ENCODE measurements around the gene UGT2B7.
"Not testable (repeated sequence)": the region's sequence is repeated elsewhere in the genome, so short reads cannot be mapped to it uniquely, and the experiment has no call there.

UGT2B7 gene

DNA sequence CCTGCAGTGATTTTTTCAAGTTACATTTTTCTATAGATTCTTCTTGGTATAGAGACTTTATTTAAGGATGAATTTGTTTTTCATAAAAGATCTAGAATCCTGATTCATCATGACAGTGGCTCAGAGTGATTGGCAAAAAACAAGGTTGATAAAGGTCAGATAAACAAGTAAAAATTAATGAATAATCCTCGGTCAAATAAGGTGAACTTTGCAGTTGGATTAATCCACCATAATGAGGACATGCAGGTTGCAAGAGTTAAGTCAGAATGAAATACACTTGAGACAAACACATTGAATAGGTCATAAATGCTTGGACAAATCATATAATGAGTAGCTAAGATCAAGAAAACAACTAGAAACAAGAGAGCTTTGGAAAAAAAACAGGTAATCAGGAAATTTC is 22.9 kb upstream of the UGT2B7 start:
- DNase-seq = no peak
- in situ Hi-C loops (cut with HindIII; ENCODE audit: low pct_ligation_motif_present, low pct_unique_long_range_greater_than_20kb, low sequenced_read_pairs) = no loop called here

DNA sequence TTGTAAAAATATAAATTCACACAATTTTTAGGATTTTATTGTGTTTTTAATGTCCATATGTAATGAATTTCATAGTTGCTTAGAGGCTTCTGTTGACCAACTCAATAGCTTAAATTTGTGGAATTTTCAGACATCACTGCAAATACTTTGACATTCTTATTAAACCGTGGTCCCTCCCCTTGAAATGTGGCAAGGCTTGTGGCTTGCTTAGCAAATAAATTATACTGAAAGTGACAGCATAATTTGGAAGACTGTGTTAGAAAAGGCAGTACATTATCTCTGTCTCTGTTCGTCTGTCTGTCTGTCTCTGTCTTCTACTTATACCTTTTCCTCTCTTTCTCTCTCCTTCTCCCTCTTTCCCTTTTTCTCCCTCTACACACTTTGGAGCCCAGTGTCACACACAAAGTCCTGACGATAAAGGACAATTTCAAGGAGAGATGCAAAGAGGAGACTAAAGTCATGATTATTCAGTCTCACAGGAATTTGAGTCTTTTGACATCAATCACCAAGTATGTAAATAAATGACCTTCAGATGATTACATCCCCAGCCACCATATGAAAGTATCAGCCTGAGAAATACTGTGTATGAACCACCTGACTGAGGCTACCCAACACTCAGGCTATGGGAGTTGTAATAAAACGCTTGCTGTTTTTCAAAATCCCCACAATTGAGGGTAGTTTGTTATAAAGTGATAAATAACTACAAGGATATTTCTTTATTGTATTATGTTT is 21.0 kb upstream of the UGT2B7 start:
- in situ Hi-C loops (cut with HindIII; ENCODE audit: low pct_ligation_motif_present, low pct_unique_long_range_greater_than_20kb, low sequenced_read_pairs) = no loop called here
- DNase-seq = no peak

DNA sequence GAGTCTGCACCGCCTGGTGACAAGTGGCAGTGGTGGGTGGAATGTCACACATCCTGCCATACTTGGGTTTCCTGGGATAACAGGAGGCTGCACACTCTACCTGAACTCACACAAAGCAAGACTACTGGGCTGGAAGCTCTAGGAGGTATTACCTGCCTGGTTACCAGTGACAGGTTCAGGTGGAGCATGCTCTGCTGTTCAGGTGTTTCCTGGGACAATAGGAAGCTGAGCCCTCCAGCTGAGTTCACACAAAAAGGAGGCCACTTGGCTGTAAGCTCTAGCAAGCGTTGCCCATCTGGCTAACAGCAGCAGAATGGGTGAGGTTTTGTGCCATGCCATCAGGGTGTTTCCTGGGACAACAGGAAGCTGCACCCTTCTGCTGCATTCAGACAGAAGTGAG is 17.4 kb upstream of the UGT2B7 start:
- in situ Hi-C loops (cut with HindIII; ENCODE audit: low pct_ligation_motif_present, low pct_unique_long_range_greater_than_20kb, low sequenced_read_pairs) = no loop called here
- no peak for DNase-seq

DNA sequence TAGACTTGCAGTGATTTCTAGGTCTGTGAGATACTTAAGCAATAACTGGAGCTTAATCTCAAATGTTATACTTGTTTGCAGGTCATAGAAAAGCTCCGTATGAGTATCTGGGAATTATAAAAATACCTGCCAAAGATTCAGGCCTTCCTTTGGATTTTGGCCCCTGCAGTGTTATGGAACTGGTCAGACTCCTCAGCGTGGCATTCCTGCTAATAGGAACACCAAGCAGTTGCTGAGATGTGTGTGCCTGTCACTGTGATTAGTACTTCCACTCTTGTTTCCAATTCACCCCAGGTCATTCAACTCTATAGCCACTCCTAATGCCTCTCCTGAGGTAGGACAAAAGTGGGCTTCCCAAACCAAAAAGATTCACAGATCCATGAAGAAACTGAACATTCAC is 7.8 kb upstream of the UGT2B7 start:
- in situ Hi-C loops (cut with HindIII; ENCODE audit: low pct_ligation_motif_present, low pct_unique_long_range_greater_than_20kb, low sequenced_read_pairs) = no loop called here
- no peak for DNase-seq

DNA sequence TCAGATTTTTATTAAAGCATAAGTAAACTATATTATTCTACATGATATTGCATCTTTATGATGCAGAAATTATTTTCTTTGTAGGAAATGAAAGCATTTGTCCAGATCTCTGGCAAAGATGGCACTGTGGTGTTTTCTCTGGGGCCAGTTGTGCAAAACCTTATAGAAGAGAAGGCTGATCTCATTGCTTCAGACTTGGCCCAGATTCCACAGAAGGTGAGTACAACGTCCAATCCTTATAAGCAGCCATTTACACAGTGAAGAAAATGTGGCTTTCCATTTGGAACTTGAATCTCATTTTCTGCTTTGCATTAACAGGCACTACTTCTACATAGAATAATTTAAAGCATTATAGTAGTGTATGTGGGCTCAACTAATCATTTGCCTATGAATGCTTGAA is 6.9 kb upstream of the UGT2B7 start:
- no peak for DNase-seq
- in situ Hi-C loops (cut with HindIII; ENCODE audit: low pct_ligation_motif_present, low pct_unique_long_range_greater_than_20kb, low sequenced_read_pairs) = no loop called here

DNA sequence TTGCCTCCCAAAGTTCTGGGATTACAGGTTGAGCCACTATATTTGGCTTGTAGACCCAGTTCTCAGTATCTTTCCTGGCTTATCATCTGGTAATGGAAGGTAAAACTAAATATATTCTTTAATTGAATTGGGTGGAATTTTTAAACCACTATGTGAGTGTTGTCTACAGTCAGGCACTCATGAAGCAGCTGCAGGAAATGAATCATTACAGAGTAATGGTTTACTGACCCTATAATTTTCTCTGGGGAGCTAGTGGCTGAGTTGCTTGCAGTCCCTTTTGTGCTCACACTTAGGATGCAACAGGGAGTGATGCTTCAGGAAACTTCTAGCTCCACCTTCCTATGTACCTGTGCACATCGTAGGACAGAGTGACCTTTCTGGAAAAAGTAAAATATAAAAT is 4.1 kb upstream of the UGT2B7 start:
- in situ Hi-C loops (cut with HindIII; ENCODE audit: low pct_ligation_motif_present, low pct_unique_long_range_greater_than_20kb, low sequenced_read_pairs) = no loop called here
- peak; percentile 62 for DNase-seq

DNA sequence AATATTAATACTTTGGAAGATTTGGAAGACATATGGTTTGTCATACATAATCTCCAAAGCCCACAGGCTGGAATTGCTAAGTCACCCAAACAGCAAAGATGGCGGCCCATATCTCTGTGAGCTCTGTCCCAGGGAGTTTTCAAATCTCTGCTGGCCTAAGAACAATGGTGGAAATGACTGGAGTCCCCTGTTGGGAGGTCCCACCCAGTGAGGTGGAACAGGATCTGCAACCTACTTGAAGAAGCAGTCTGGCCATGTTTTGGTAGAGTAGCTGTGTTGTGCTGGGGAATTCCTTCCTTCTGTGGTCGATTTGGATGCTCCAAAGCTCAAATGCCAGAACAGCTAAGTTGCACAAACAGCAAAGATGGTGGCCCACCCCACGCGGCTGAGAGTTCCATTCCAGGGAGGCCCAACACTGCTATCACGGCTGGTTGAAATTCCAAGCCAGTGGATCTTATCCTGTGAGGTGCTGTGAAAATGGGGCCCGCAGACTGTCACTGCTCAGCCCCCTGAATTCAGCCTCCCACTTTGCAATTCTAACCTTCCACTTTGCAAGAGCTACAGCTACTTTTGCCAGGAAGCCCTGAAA is 3.2 kb upstream of the UGT2B7 start:
- DNase-seq = no peak
- in situ Hi-C loops (cut with HindIII; ENCODE audit: low pct_ligation_motif_present, low pct_unique_long_range_greater_than_20kb, low sequenced_read_pairs) = no loop called here

DNA sequence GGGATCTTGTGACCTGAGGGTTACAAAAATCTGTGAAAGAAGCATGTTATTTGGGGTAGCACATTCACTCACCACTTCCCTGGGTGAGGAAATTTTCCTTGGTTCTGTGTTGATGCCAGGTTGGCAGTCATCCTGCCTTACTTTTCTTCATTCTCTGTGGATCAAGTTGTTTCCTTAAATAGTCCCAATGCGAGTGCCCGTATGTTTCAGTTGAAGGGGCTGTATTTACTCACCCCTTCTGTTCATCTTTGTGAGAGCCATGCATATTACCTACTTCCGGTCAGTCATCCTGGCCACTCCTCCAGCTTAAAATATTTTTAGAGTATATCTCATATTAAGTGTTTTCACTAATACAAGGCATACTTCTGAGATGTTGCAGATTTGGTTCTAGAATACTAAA is 2.6 kb upstream of the UGT2B7 start:
- no peak for DNase-seq
- in situ Hi-C loops (cut with HindIII; ENCODE audit: low pct_ligation_motif_present, low pct_unique_long_range_greater_than_20kb, low sequenced_read_pairs) = no loop called here

DNA sequence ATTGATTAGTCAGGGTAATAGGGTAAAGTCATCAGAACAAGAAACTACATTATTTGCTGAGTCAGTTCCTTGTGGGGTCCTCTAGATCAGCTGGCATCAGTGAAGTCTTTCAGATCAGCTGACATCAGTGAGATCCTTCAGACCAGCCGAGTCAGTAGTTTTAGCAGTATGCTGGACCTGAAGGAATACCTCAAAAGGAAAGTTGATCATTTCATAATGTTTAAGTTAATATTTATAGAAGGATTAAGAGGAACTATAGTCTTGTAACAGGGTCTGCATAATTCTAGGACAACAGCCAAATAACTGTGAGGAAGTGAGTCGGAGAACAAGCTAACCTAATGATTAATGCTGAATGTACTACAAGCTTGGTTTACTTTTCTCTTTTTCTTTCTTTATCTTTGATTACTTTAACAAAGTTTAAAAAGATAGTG is 958 bp upstream of the UGT2B7 start:
- in situ Hi-C loops (cut with HindIII; ENCODE audit: low pct_ligation_motif_present, low pct_unique_long_range_greater_than_20kb, low sequenced_read_pairs) = no loop called here
- peak; percentile 90 for DNase-seq

DNA sequence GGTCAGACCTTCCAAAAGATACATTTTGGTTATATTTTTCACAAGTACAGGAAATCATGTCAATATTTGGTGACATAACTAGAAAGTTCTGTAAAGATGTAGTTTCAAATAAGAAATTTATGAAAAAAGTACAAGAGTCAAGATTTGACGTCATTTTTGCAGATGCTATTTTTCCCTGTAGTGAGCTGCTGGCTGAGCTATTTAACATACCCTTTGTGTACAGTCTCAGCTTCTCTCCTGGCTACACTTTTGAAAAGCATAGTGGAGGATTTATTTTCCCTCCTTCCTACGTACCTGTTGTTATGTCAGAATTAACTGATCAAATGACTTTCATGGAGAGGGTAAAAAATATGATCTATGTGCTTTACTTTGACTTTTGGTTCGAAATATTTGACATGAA is 536 bp downstream of the UGT2B7 start:
- no peak for DNase-seq
- in situ Hi-C loops (cut with HindIII; ENCODE audit: low pct_ligation_motif_present, low pct_unique_long_range_greater_than_20kb, low sequenced_read_pairs) = no loop called here

DNA sequence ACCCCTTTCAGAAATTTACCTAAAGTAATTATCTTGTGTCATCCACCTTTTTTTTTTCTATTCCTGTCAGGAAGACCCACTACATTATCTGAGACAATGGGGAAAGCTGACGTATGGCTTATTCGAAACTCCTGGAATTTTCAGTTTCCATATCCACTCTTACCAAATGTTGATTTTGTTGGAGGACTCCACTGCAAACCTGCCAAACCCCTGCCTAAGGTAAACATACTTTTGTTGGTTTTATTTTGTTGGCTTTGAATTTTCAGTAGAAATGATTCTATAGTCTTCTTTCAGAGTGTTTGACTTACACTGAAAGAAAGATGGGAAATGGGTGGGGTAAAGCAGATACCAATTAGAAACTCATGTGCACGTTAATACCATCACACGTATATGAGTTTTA is 2.2 kb downstream of the UGT2B7 start:
- in situ Hi-C loops (cut with HindIII; ENCODE audit: low pct_ligation_motif_present, low pct_unique_long_range_greater_than_20kb, low sequenced_read_pairs) = no loop called here
- no peak for DNase-seq

DNA sequence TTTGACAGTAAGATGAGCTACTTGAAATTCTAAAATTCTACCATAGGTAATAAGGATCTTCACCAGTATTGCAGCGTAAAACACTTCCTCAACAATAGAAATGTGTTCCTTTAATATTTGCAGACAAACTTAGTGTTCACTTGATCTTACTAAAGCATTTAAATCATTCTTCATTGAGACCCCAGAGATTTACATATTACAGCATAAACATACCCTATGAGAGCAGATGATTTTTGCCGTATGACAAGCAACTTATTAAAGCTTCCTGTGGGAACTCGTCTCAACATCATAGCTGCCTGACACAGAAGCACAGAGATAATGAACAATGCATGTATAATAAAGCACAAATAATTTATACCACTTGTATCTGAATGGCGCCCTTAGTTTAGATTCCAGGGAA is 3.6 kb downstream of the UGT2B7 start:
- no peak for DNase-seq
- in situ Hi-C loops (cut with HindIII; ENCODE audit: low pct_ligation_motif_present, low pct_unique_long_range_greater_than_20kb, low sequenced_read_pairs) = no loop called here

DNA sequence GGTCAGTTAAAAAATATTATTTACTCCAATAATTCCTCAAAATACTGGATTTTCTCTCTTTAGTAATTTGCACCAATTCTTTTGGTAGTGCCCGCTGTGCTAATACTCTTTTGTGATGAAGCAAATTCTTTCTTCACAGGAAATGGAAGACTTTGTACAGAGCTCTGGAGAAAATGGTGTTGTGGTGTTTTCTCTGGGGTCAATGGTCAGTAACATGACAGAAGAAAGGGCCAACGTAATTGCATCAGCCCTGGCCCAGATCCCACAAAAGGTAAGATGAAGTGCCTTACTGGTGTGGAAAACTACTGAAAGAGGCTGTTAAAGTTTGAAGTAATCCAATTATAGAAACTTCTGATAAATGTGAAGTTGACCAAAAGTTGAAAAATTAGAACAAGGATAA is 6.4 kb downstream of the UGT2B7 start:
- DNase-seq; in situ Hi-C loops (cut with HindIII; ENCODE audit: low pct_ligation_motif_present, low pct_unique_long_range_greater_than_20kb, low sequenced_read_pairs): not testable (repeated sequence)

DNA sequence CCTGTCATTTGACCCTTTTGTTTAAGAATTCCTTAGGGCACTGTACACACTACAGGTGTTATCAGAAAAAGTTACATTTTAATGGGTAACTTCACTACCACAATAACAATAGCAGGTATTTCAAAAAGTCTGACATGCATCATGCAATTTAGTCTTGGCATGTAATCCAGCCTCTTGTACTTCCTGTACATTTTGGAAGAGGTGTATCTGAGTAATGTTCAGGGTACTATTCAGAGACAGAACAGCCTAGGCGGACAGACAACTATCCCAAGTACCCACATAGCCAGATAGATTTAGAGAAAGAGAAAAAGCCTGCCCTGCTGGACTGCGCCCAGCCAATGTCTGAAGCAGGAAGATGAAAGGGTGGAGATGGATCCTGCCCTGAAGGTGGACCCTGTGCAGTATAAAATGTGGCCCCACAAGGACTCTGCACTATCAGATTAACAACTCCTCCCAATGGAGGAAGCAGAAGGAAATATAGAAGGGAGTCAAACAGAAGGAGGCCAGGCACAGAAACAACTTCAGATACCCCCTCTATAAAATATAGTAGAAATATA is 8.5 kb downstream of the UGT2B7 start:
- in situ Hi-C loops (cut with HindIII; ENCODE audit: low pct_ligation_motif_present, low pct_unique_long_range_greater_than_20kb, low sequenced_read_pairs) = no loop called here

DNA sequence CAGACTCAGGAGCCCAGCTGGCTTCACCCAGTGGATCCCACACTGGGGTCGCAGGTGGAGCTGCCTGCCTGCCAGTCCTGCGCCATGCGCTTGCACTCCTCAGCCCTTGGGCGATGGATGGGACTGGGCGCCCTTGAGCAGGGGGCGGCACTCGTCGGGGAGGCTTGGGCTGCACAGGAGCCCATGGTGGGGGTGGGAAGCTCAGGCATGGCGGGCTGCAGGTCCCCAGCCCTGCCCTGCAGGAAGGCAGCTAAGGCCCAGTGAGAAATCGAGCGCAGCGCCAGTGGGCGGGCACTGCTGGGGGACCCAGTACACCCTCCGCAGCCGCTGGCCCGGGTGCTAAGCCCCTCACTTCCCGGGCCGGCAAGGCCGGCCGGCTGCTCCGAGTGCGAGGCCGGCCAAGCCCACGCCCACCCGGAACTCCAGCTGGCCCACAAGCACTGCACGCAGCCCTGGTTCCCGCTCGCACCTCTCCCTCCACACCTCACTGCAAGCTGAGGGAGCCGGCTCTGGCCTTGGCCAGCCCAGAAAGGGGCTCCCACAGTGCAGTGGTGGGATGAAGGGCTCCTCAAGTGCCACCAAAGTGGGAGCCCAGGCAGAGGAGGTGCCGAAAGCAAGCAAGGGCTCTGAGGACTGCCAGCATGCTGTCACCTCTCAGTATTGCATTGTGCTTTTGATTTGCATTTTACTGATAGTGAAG is 19.0 kb downstream of the UGT2B7 start:
- in situ Hi-C loops (cut with HindIII; ENCODE audit: low pct_ligation_motif_present, low pct_unique_long_range_greater_than_20kb, low sequenced_read_pairs); DNase-seq: not testable (repeated sequence)

More for the DNA sequence above, 8.5 kb downstream of the UGT2B7 start:
- no peak for DNase-seq

DNA sequence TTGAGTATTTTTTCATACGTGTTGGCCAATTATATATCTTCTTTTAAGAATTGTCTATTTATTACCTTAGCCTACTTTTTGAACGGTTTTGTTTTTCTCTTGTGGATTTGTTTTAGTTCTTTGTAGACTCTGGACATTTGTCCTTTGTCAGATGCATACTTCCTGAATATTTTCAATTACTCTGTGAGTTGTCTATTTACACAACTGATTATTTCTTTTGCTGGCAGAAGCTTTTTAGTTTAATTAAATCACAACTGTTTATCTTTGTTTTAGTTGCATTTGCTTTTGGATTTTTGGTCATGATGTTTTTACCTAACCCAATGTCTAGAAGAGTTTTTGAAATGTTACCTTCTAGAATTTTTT is 19.6 kb downstream of the UGT2B7 start:
- in situ Hi-C loops (cut with HindIII; ENCODE audit: low pct_ligation_motif_present, low pct_unique_long_range_greater_than_20kb, low sequenced_read_pairs) = no loop called here
- DNase-seq = no peak

DNA sequence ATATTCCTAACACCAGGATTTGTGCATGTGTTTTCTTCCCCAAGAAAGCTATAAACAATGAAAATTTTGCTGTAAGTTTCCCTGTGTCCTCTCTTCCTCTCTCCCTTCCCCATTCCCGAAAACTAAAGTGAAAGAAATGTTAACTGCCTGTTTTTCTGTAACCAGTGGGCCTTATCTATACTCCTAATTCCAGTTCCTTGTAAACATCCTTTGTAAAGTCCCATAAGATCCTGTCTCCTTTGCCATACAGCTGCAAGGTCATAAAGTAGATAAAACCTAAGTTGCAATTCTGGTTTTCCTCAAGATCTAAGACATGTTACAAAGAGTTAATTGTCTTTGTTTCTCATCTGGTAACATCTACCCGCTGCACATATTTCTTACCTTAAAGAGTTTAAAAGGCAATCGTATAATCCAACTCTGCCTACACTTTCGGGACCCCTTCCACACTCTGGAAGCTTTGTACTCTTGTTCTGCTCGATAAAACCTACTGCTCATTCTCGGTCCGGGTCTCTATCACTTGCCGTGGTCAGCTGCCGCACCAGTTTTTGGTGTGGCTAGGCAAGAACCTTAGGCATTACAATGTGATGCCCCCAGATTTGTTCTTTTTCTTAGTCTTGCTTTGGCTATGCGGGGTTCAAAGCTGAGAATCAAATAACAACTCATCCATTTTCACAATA is 20.5 kb downstream of the UGT2B7 start:
- in situ Hi-C loops (cut with HindIII; ENCODE audit: low pct_ligation_motif_present, low pct_unique_long_range_greater_than_20kb, low sequenced_read_pairs) = no loop called here

DNA sequence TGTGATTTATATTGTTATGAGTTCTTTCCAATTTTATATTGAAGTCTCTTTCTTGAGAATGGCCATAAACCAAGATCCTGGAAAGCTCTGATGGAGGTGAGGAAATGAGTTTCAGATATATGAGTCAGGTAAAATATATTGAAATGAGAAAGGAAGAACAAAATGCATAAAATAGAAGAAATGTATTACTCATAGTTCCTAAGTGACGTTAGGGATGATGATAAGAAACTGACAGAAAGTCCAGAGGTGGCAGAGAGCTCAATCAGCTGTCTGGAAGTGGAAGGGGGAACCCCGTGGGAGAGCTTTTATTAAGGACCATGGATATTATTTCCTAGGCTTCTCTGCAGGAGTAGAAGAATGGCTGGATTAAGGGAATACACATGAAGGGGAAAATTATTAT is 24.6 kb downstream of the UGT2B7 start:
- DNase-seq = no peak
- in situ Hi-C loops (cut with HindIII; ENCODE audit: low pct_ligation_motif_present, low pct_unique_long_range_greater_than_20kb, low sequenced_read_pairs) = no loop called here

More for the DNA sequence above, 20.5 kb downstream of the UGT2B7 start:
- DNase-seq = no peak

DNA sequence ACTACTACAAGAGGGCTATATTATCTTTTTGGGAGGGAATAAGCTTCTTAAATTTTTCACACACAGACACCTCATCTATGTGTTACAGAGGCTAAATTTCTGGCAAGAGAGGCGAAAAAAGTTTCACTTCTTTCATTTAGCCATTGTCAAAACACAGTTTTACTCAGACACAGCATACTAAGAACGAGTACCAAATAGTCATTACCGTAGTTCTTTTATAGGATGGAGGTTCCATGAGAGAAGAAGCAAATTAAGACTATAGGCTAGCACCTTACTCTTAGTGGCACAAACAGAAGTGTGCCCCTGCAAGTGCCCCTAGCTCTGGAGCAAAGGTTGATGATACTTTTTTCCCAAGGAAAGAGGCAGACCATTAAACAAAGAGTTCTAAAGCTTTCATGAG is 26.2 kb downstream of the UGT2B7 start:
- no peak for DNase-seq
- in situ Hi-C loops (cut with HindIII; ENCODE audit: low pct_ligation_motif_present, low pct_unique_long_range_greater_than_20kb, low sequenced_read_pairs) = no loop called here

All from ACHN (cell line).